Activated B cell treated with CpG ODN at 0.5 μM for 24 hours (primary cell): Measurements from ENCODE around the gene ERH. TPM values are rescaled to one million over a fixed set of nuclear protein-coding genes. Genes with fewer than 3 reads are reported as not detected.

Experiments
- ATAC-seq: fragments of 200-7000 bp; cut with Tn5 transposase; one replicate; pipeline ENCODE4 v1.10.0; 2021; ENCODE audit warnings: low read depth, mild to moderate bottlenecking, moderate library complexity
- CTCF ChIA-PET: fragments of 350-600 bp; sonication (Branson Sonifier 250); formaldehyde crosslinking; loops from one replicate; lab custom pipeline; 2021; ENCODE audit warnings: antibody characterized with exemption; lab: Charles Lee
- POLR2A ChIA-PET: fragments of 350-600 bp; sonication (Branson Sonifier 250); formaldehyde crosslinking; loops from one replicate; lab custom pipeline; 2021; ENCODE audit warnings: antibody characterized with exemption; lab: Charles Lee
- DNase-seq: peaks from one replicate; pipeline ENCODE4 v3.0.0; 2022
- H3K27ac Mint-ChIP-seq: one replicate; pipeline ENCODE4 v1.8.0; 2020; ENCODE audit warnings: mixed read lengths
- H3K27me3 Mint-ChIP-seq: one replicate; pipeline ENCODE4 v1.8.0; 2021; ENCODE audit warnings: mixed read lengths
- H3K36me3 Mint-ChIP-seq: one replicate; pipeline ENCODE4 v1.8.0; 2021; ENCODE audit warnings: low read depth, mixed read lengths
- H3K4me1 Mint-ChIP-seq: one replicate; pipeline ENCODE4 v1.8.0; 2021; ENCODE audit warnings: mixed read lengths
- H3K4me3 Mint-ChIP-seq: one replicate; pipeline ENCODE4 v1.8.0; 2020; ENCODE audit warnings: mild to moderate bottlenecking, mixed read lengths
- H3K9me3 Mint-ChIP-seq: one replicate; pipeline ENCODE4 v1.8.0; 2020; ENCODE audit warnings: mixed read lengths
- CTCF ChIP-seq: fragments of 200-600 bp; IDR thresholded peaks from one replicate; pipeline ENCODE4 v1.8.0; 2022; ENCODE audit warnings: antibody characterized with exemption, mild to moderate bottlenecking
- intact Hi-C: fragments of 100-400 bp; cut with micrococcal nuclease; formaldehyde crosslinking; loops from one replicate; pipeline ENCODE4 v1.15.1; 2024
- total RNA-seq: library from RNA; stranded (reverse); gene quantifications from 2 replicates; pipeline ENCODE4 v1.2.3, GENCODE V29; 2022

The ERH gene
- total RNA-seq, 1 donor from 2014 or later = 273 TPM

GRCh38 chr14:69356903-69357543, 41.1 kb downstream of the ERH start:
- POLR2A ChIA-PET = interaction anchor here (1.0 to 2.9 kb wide), 3 partner anchors 15 to 41 kb away, joined by 3 to 30 read pairs (median 17); partner anchors contain the start of genes ERH and SLC39A9
- DNase-seq = no peak
- Mint-ChIP-seq H3K27me3 (no peaks in the 10 kb centered on the region), H3K27ac (no peak overlapping the region), H3K36me3 (no peaks in the 10 kb centered on the region), H3K9me3 (no peaks in the 10 kb centered on the region), H3K4me3 (no peak overlapping the region), H3K4me1 (peaks cover 57% of the 10 kb centered on the region)
- TF ChIP-seq CTCF = no peak
- ATAC-seq = no peak
- CTCF ChIA-PET = no interaction called here
- intact Hi-C loops = no loop called here

- peaks cover 60% of the 10 kb centered on the region for H3K4me1 Mint-ChIP-seq
- H3K36me3 Mint-ChIP-seq = no peaks in the 10 kb centered on the region
- no peaks in the 10 kb centered on the region for H3K9me3 Mint-ChIP-seq
- intact Hi-C loops = no loop called here
- POLR2A ChIA-PET = interaction anchor here (1.0 to 2.9 kb wide), 2 partner anchors 16 to 42 kb away, joined by 3 to 30 read pairs; partner anchors contain the start of genes ERH and SLC39A9
- peak overlapping the region; percentile 86 for H3K4me3 Mint-ChIP-seq
- no peak for ATAC-seq
- CTCF ChIA-PET = no interaction called here
- no peak for DNase-seq
- peak overlapping the region; percentile 99 for H3K27ac Mint-ChIP-seq
- no peaks in the 10 kb centered on the region for H3K27me3 Mint-ChIP-seq
- no peak for TF ChIP-seq CTCF
Observed at GRCh38 chr14:69355607-69356281, 42.4 kb downstream of the ERH start.

- H3K27me3 Mint-ChIP-seq = no peaks in the 10 kb centered on the region
- intact Hi-C loops = no loop called here
- peak overlapping the region; percentile 86 for H3K4me3 Mint-ChIP-seq
- ATAC-seq (no peak), DNase-seq (no peak)
- no peaks in the 10 kb centered on the region for H3K36me3 Mint-ChIP-seq
- CTCF ChIA-PET = interaction anchor here (0.7 to 1.0 kb wide), 4 partner anchors 10 to 226 kb away, joined by 3 read pairs; partner anchors contain the start of gene ERH
- no peak for TF ChIP-seq CTCF
- peaks cover 54% of the 10 kb centered on the region for H3K4me1 Mint-ChIP-seq
- H3K9me3 Mint-ChIP-seq = no peaks in the 10 kb centered on the region
- POLR2A ChIA-PET = interaction anchor here (1.0 to 2.9 kb wide), 5 partner anchors 42 to 411 kb away, joined by 3 to 30 read pairs (median 4); partner anchors contain the start of genes ERH, SLC39A9 and SRSF5
- H3K27ac Mint-ChIP-seq = peak overlapping the region; percentile 99
Observed at GRCh38 chr14:69355154-69355597, 42.9 kb downstream of the ERH start.

GRCh38 chr14:69354383-69355153, 43.5 kb downstream of the ERH start:
- Mint-ChIP-seq H3K36me3 (no peaks in the 10 kb centered on the region), H3K27me3 (no peaks in the 10 kb centered on the region), H3K9me3 (no peaks in the 10 kb centered on the region), H3K27ac (peak overlapping the region; percentile 99), H3K4me3 (peak overlapping the region; percentile 86), H3K4me1 (peaks cover 52% of the 10 kb centered on the region)
- CTCF ChIA-PET = interaction anchor here (0.7 to 1.0 kb wide), 4 partner anchors 10 to 225 kb away, joined by 3 read pairs; partner anchors contain the start of gene ERH
- POLR2A ChIA-PET = interaction anchor here (1.0 to 2.9 kb wide), 6 partner anchors 34 to 412 kb away, joined by 3 to 30 read pairs (median 4); partner anchors contain the start of genes ERH, SLC39A9 and SRSF5
- DNase-seq = peak; percentile 60
- intact Hi-C loops = loop anchor here (1.0 to 5.0 kb wide), 4 partner anchors 36 to 202 kb away; partner anchors contain the start of genes DCAF5, ERH, GALNT16 and SLC39A9
- peak; percentile 88 for ATAC-seq
- TF ChIP-seq CTCF = no peak
